HEK293T (cell line): ENCODE measurements around the gene TIMP4.

Experiments used
- CTCF ChIA-PET: fragments of 350-600 bp; formaldehyde crosslinking; extraction: SDS; loops from one replicate; lab custom pipeline; 2021; ENCODE audit warnings: antibody characterized with exemption, inconsistent platforms; lab: Yijun Ruan, JAX
- POLR2A ChIA-PET: fragments of 350-600 bp; formaldehyde crosslinking; extraction: SDS; loops from one replicate; lab custom pipeline; 2020; ENCODE audit warnings: antibody characterized with exemption, inconsistent platforms; lab: Yijun Ruan, JAX
- DNase-seq: peaks from one replicate; pipeline ENCODE4 v3.0.0; 2012; ENCODE audit warnings: mixed read lengths; ENCODE audit errors: extremely low spot score
- ARNT ChIP-seq: fragments of 450-650 bp; IDR thresholded peaks from 2 replicates; pipeline ENCODE4 v1.6.1; 2017; ENCODE audit warnings: mild to moderate bottlenecking
- BHLHE40 ChIP-seq: fragments of 450-650 bp; IDR thresholded peaks from 2 replicates; pipeline ENCODE4 v1.6.1; 2016; ENCODE audit warnings: mild to moderate bottlenecking, moderate library complexity, borderline replicate concordance
- CTBP1 ChIP-seq: fragments of 450-650 bp; IDR thresholded peaks from 2 replicates; pipeline ENCODE4 v1.6.1; 2016; ENCODE audit warnings: borderline replicate concordance
- ELF4 ChIP-seq: fragments of 450-650 bp; IDR thresholded peaks from 2 replicates; pipeline ENCODE4 v1.6.1; 2017; ENCODE audit warnings: antibody characterized with exemption
- FOXA1 ChIP-seq: fragments of 450-650 bp; IDR thresholded peaks from 2 replicates; pipeline ENCODE4 v1.6.1; 2016; ENCODE audit warnings: mild to moderate bottlenecking
- FOXK2 ChIP-seq: fragments of 450-650 bp; IDR thresholded peaks from 2 replicates; pipeline ENCODE4 v1.6.1; 2016; ENCODE audit warnings: mild to moderate bottlenecking
- FOXM1 ChIP-seq: fragments of 450-650 bp; IDR thresholded peaks from 2 replicates; pipeline ENCODE4 v1.6.1; 2017; ENCODE audit warnings: mild to moderate bottlenecking, borderline replicate concordance
- HDGF ChIP-seq: fragments of 450-650 bp; IDR thresholded peaks from 2 replicates; pipeline ENCODE4 v1.6.1; 2017; ENCODE audit warnings: antibody characterized with exemption, borderline replicate concordance
- L3MBTL2 ChIP-seq: fragments of 450-650 bp; conservative IDR thresholded peaks from 2 replicates; pipeline ENCODE4 v1.6.1; 2016; ENCODE audit warnings: mild to moderate bottlenecking
- LEF1 ChIP-seq: fragments of 450-650 bp; IDR thresholded peaks from 2 replicates; pipeline ENCODE4 v1.6.1; 2017; ENCODE audit warnings: mild to moderate bottlenecking, borderline replicate concordance
- NFRKB ChIP-seq: fragments of 450-650 bp; IDR thresholded peaks from 2 replicates; pipeline ENCODE4 v1.6.1; 2016; ENCODE audit warnings: mild to moderate bottlenecking, moderate library complexity
- PKNOX1 ChIP-seq: fragments of 450-650 bp; IDR thresholded peaks from 2 replicates; pipeline ENCODE4 v1.6.1; 2016
- SP1 ChIP-seq: fragments of 450-650 bp; IDR thresholded peaks from 2 replicates; pipeline ENCODE4 v1.6.1; 2017
- SUZ12 ChIP-seq: fragments of 450-650 bp; IDR thresholded peaks from 2 replicates; pipeline ENCODE4 v1.6.1; 2016; ENCODE audit warnings: mild to moderate bottlenecking
- TARDBP ChIP-seq: fragments of 450-650 bp; IDR thresholded peaks from 2 replicates; pipeline ENCODE4 v1.6.1; 2016
- ZNF384 ChIP-seq: fragments of 450-650 bp; IDR thresholded peaks from 2 replicates; pipeline ENCODE4 v1.6.1; 2016

Gene TIMP4

DNA sequence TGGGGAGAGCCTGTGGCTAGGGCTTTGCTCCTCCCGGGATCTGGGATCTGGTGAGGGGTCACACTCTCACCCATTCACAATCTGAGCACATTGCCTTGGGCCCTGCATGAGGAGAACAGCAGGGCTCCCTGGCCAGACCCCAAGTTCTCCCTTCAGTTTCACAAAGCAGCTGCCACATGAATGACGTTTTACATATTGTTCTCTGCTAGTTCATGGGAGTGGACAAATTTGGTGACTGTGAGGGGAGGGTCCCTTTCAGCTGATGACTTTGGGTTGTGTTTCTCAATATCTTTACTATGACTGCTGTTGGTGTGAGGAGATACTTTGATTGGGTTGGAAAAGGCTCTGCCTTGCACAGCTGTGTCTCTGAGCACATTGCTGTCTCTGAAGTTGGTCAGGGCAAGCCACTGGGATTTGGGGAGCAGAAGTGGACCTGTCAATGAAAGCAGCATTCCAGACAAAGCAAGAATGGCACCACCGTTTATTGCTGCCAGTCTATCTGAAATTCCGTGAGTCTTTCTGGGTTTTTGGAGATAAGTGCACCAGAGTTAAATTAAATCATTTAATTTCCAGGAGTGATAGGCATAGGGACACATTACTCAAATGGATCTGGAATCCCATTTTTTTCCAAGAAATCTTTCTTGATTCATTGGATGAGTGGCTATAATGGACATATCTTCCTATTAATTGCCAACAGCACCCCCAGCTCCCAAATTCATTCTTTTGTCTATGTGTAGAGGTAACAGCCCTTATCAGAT is 10.3 kb downstream of the TIMP4 start:
- no peak for TF ChIP-seq FOXA1
- TF ChIP-seq L3MBTL2 = no peak
- TF ChIP-seq FOXK2 = no peak
- no peak for TF ChIP-seq LEF1
- TF ChIP-seq SUZ12 = no peak
- TF ChIP-seq ELF4 = no peak
- TF ChIP-seq BHLHE40 = no peak
- TF ChIP-seq PKNOX1 = no peak
- no peak for TF ChIP-seq HDGF
- TF ChIP-seq CTBP1 = no peak
- no peak for TF ChIP-seq ARNT
- TF ChIP-seq ZNF384 = no peak
- TF ChIP-seq FOXM1 = no peak
- no peak for TF ChIP-seq TARDBP
- TF ChIP-seq NFRKB = no peak
- TF ChIP-seq SP1 = no peak
- no peak for DNase-seq
- ChIA-PET CTCF (no interaction called here), POLR2A (no interaction called here)

DNA sequence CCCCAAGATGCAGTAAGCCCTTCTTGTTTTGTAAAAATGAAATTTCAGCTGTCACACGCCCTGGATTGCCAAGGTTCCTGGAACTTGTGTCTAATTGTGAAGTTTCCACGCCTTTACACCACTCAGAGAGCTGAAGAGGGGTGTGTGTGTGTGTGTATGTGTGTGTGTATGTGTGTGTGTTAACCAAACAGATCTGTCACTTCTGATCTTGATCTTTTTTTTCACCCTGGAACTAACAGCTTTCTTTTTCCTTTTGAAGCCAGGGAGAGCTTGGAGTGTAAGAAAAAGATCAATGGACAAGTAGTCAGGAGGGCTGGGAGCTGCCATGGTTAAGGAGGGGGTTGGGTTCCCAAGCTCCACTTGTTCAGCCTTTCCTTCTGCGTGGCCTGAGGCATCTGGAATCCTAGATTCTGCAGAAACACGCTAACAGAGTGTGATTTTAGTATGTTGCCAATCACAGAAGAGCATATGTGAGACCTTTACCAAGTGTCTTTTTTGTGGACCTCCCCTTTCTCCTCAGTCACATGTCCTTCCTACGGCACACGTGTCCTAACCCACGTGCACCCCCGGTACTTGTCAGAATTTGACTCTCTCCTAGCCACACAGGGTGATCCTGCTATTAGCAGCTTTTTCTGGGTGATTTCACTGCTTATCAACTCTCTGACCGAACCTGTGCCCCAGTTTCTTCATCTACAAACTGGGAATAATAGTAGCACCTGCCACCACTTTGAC is 11.5 kb downstream of the TIMP4 start:
- DNase-seq = no peak
- no peak for TF ChIP-seq TARDBP
- ChIA-PET CTCF (no interaction called here), POLR2A (no interaction called here)

GRCh38 chr3:12143949-12144504 is 14.7 kb downstream of the TIMP4 start:
- CTCF ChIA-PET = no interaction called here
- POLR2A ChIA-PET = no interaction called here
- TF ChIP-seq HDGF = no peak
- no peak for TF ChIP-seq ARNT
- no peak for TF ChIP-seq LEF1
- no peak for TF ChIP-seq FOXA1
- no peak for TF ChIP-seq SP1
- DNase-seq = no peak

- ChIA-PET POLR2A (no interaction called here), CTCF (interaction anchor here (1.2 kb wide), 1 partner anchor 337 kb away, joined by 4 read pairs; no protein-coding TSS in a partner anchor)
- DNase-seq = no peak
- TF ChIP-seq HDGF (no peak), LEF1 (no peak), ARNT (no peak), SUZ12 (no peak)
Measured at GRCh38 chr3:12142476-12142875, 16.2 kb downstream of the TIMP4 start.

GRCh38 chr3:12141350-12141749 is 17.4 kb downstream of the TIMP4 start:
- POLR2A ChIA-PET = no interaction called here
- CTCF ChIA-PET = interaction anchor here (0.6 kb wide), 1 partner anchor 197 kb away, joined by 3 read pairs; no protein-coding TSS in a partner anchor
- no peak for DNase-seq
- TF ChIP-seq FOXK2 = no peak
- TF ChIP-seq NFRKB = no peak
- no peak for TF ChIP-seq CTBP1

- DNase-seq = peak; percentile 35
- POLR2A ChIA-PET = no interaction called here
- CTCF ChIA-PET = interaction anchor here (1.7 to 2.8 kb wide), 2 partner anchors 37 to 341 kb away, joined by 4 to 13 read pairs; no protein-coding TSS in a partner anchor
- no peak for TF ChIP-seq FOXK2
- no peak for TF ChIP-seq ELF4
- TF ChIP-seq ZNF384 = no peak
- no peak for TF ChIP-seq NFRKB
- no peak for TF ChIP-seq LEF1
- TF ChIP-seq SP1 = no peak
Measured at GRCh38 chr3:12139111-12139511, 19.6 kb downstream of the TIMP4 start.

DNA sequence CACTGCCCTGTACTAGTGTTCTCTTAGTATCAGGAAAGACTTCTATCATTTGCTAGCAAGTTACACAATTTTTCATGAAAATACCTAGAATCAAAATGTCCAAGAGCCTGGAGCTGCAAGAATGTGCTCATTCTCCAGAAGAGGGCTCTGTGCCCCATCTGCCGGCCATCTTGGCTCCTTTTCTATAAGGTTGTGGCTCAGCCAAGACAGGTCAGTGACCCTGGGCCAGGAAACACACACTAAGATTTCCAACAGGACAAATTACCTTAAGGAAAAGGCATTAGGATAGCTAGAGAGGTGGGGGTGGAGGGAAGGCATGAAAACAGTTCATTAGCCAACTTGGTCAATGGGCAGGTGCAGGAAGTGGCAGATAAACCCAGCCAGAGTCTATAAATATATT is 20.7 kb downstream of the TIMP4 start:
- DNase-seq = no peak
- ChIA-PET CTCF (interaction anchor here (1.7 to 2.8 kb wide), 2 partner anchors 38 to 342 kb away, joined by 4 to 13 read pairs; no protein-coding TSS in a partner anchor), POLR2A (interaction anchor here (1.2 kb wide), 1 partner anchor 346 kb away, joined by 5 read pairs; the partner anchor contains the start of gene TSEN2)
- TF ChIP-seq HDGF (no peak), ZNF384 (no peak), TARDBP (no peak), CTBP1 (no peak), ARNT (no peak), PKNOX1 (no peak), NFRKB (no peak), FOXK2 (no peak)
